ENCODE data around the gene CCDC88B.
"Not testable (repeated sequence)": the region's sequence is repeated elsewhere in the genome, so short reads cannot be mapped to it uniquely, and the experiment has no call there.

Gene CCDC88B

DNA sequence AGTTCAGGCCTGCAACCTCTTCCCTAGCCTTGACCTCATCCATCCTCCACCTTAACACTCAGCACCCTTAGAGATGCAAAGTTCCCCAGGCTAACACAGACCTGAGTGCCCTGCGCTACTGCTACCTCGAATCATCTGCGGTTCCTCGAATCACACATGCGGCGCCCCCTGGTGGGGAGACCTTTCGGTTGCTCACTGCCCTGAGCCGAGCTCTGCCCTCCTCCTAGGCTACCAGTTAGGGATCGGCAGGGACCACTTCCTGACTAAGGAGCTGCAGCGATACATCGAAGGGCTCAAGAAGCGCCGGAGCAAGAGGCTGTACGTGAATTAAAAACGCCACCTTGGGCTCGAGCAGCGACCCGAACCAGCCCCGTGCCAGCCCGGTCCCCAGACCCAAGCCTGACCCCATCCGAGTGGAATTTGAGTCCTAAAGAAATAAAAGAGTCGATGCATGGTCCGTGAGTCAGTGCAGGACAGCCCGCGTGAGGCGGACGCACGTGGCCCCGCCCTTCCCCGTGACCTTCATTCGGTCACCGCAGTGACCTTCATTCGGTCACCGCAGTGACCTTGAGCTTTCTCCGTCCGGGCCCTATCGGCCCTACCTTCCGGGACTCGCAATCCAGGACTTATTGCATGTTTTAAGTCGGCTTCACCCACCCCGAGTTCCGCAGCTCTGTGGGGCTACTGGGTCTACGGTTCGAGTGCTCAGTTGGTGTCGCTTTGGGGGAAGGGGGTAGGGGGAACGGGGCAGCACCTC lies 35.5 kb upstream of the CCDC88B start:
- DNase-seq (ENCODE audit: low read depth in 1 of 2, low spot score in 1 of 2), result peak; percentile 88 to 91

- peak; percentile 98 to 99 for DNase-seq (ENCODE audit: low read depth in 1 of 2, low spot score in 1 of 2)
Observed at GRCh38 chr11:64305075-64305690, 34.8 kb upstream of the CCDC88B start, which contains the start of gene ESRRA. Gene ESRRA, plus strand, starts transcription at chr11:64305524. Its CDS starts 1,656 bp downstream, at chr11:64307180.

DNA sequence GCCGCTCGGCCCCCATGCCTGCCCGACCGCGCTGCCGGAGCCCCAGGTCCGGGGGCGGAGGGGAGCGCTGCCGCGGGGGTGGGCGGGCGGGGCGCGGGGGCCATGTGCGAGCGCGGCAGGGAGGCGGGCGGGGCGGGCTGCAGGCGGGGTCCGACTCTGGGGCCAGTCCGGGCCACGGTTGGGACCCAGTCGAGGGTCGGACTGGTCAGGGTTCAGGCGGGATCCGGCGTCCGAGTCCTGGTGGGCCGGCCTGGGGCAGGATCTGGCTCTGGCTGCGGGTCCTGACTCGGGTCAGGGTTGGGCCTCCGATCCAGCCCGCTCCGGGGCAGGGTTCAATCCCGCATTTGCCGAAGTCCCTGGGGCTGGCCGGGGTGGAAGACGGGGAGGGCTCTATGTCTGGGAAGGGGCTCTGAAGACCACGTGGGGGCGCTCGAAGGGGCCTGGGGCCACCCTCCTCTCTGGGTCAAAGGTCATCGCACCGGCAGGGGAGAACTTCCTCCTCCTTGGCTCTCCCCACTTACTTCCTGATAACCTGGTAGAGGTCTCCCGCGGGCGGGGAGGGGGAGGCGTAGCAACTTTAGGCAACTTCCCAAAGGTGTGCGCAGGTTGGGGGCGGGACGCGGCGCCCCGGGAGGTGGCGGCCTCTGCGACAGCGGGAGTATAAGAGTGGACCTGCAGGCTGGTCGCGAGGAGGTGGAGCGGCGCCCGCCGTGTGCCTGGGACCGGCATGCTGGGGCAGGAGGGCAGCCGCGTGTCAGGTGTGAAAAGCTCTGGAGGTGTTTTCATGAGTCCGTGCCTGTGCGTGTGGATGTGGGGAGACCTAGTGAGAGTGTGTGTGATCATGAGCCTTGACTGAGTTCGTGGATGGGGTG lies 34.1 kb upstream of the CCDC88B start:
- DNase-seq (ENCODE audit: low read depth in 1 of 2, low spot score in 1 of 2), result peak; percentile 56 to 61

- no peak for DNase-seq (ENCODE audit: low read depth in 1 of 2, low spot score in 1 of 2)
Observed at GRCh38 chr11:64306563-64306875, 33.5 kb upstream of the CCDC88B start.

DNA sequence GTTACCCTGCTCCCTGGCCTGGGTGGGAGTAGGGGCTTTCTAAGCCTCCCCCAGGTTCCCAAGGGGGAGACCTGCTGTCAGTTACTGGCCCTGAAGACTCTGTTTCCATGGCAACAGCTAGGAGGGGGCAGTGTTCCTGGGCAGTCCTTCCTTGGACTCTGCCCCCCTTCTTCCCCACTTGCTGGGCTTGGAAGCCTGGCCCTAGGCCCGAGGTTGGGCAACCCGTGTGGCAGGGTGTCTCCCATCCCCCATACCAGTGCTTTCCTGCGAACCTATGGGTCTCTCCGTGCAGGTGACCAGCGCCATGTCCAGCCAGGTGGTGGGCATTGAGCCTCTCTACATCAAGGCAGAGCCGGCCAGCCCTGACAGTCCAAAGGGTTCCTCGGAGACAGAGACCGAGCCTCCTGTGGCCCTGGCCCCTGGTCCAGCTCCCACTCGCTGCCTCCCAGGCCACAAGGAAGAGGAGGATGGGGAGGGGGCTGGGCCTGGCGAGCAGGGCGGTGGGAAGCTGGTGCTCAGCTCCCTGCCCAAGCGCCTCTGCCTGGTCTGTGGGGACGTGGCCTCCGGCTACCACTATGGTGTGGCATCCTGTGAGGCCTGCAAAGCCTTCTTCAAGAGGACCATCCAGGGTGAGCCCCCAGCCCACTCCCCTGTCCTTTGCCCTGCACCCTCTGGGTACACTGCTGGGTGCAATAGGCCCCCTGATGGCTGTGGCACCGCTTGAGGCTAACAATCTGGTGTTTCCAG lies 33.0 kb upstream of the CCDC88B start:
- DNase-seq (ENCODE audit: low read depth in 1 of 2, low spot score in 1 of 2), result no peak

- DNase-seq (ENCODE audit: low read depth in 1 of 2, low spot score in 1 of 2), result not testable (repeated sequence)
Observed at GRCh38 chr11:64307795-64308194, 32.2 kb upstream of the CCDC88B start.

DNA sequence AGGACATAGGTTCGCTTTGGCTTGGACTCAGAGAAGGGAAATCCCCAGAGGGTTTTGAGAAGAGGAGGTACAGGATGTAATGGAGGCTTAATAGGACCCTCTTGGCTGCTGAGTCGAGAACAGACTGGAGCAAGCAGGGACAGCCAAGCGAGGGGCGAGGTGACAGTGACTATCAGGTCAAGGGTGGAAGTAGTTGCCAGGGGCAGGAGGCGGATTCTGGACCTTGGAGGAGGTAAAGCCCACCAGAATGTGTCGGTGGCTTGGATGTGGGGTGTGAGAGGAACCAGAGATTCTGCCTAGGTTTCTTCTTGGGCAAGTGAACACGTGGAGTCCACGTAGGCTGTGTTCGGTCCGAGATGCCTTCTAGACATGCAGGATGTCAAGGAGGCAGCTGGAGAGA lies 27.1 kb upstream of the CCDC88B start:
- DNase-seq (ENCODE audit: low read depth in 1 of 2, low spot score in 1 of 2), result no peak

DNA sequence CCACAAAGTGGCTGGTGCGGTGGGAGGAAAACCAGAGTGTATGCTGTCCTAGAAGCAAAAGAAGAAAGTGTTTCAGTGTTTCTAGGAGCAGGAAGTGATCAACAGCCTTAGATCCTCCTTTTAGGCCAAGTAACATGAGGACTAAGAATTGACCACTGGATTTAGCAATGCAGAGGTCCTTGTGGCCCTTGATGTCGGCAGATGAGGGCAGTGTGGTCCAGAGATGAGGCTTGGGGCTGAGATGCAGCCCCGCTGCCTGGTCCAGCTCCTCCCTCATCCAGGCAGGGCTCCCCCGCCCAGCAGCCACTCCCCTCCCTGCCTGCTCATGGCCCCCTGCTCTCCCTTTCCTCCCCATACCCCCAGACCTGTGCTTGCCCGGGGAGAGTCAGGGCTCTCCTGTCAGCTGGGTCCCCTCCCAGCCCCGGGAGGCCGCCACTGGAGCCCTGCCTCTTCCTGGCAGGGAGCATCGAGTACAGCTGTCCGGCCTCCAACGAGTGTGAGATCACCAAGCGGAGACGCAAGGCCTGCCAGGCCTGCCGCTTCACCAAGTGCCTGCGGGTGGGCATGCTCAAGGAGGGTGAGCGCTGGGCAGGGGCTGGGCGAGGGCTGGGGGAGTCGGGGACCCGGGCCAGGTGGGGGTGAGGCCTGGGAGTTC lies 26.4 kb upstream of the CCDC88B start:
- no peak for DNase-seq (ENCODE audit: low read depth in 1 of 2, low spot score in 1 of 2)

DNA sequence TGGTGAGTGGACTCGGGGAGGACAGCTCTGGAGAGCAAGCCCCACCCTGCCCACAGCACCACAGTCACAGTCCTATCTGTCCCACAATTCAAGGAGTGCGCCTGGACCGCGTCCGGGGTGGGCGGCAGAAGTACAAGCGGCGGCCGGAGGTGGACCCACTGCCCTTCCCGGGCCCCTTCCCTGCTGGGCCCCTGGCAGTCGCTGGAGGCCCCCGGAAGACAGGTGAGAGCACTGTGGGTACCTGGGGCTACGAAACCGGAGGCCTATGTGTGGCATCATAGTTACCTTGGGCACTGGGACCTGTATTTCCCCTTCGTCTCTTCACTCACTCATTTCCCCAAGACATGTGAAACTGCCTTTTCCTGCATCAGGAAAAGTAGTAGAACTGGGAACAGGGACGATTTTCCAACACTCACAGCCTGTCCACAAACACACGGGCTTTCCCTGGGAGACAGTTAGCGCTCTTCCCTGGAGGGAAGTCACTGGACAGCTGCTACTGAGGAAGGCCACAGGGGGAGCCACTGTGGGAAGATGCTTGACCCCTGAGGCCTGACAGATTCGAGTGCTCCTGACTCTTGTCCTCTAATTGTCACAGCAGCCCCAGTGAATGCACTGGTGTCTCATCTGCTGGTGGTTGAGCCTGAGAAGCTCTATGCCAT lies 25.7 kb upstream of the CCDC88B start:
- DNase-seq (ENCODE audit: low read depth in 1 of 2, low spot score in 1 of 2), result no peak

DNA sequence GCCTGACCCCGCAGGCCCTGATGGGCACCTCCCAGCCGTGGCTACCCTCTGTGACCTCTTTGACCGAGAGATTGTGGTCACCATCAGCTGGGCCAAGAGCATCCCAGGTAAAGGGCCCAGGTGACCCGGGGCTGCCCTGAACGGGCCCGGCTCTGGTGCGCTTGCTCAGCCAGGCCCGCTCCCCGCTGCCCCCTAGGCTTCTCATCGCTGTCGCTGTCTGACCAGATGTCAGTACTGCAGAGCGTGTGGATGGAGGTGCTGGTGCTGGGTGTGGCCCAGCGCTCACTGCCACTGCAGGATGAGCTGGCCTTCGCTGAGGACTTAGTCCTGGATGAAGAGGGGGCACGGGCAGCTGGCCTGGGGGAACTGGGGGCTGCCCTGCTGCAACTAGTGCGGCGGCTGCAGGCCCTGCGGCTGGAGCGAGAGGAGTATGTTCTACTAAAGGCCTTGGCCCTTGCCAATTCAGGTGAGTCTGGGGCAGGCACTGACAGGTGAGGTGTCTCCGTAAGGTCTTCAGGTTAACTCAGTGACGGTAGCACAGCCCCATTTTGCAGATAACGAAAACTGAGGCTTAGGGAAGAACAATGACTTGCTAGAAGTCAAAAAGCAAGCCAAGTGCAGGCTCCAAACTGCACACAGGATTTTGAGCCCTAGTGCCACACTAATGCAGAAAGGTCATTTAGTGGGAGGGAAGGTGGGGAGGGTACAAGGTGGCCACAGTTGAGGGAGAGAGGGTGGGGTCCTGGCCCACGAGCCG lies 25.0 kb upstream of the CCDC88B start:
- no peak for DNase-seq (ENCODE audit: low read depth in 1 of 2, low spot score in 1 of 2)

DNA sequence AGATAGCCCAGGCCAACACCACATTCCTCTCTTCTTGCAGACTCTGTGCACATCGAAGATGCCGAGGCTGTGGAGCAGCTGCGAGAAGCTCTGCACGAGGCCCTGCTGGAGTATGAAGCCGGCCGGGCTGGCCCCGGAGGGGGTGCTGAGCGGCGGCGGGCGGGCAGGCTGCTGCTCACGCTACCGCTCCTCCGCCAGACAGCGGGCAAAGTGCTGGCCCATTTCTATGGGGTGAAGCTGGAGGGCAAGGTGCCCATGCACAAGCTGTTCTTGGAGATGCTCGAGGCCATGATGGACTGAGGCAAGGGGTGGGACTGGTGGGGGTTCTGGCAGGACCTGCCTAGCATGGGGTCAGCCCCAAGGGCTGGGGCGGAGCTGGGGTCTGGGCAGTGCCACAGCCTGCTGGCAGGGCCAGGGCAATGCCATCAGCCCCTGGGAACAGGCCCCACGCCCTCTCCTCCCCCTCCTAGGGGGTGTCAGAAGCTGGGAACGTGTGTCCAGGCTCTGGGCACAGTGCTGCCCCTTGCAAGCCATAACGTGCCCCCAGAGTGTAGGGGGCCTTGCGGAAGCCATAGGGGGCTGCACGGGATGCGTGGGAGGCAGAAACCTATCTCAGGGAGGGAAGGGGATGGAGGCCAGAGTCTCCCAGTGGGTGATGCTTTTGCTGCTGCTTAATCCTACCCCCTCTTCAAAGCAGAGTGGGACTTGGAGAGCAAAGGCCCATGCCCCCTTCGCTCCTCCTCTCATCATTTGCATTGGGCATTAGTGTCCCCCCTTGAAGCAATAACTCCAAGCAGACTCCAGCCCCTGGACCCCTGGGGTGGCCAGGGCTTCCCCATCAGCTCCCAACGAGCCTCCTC lies 24.1 kb upstream of the CCDC88B start:
- DNase-seq (ENCODE audit: low read depth in 1 of 2, low spot score in 1 of 2), result not testable (repeated sequence)

- DNase-seq (ENCODE audit: low read depth in 1 of 2, low spot score in 1 of 2), result no peak
Observed at GRCh38 chr11:64316672-64317324, 23.2 kb upstream of the CCDC88B start.

DNA sequence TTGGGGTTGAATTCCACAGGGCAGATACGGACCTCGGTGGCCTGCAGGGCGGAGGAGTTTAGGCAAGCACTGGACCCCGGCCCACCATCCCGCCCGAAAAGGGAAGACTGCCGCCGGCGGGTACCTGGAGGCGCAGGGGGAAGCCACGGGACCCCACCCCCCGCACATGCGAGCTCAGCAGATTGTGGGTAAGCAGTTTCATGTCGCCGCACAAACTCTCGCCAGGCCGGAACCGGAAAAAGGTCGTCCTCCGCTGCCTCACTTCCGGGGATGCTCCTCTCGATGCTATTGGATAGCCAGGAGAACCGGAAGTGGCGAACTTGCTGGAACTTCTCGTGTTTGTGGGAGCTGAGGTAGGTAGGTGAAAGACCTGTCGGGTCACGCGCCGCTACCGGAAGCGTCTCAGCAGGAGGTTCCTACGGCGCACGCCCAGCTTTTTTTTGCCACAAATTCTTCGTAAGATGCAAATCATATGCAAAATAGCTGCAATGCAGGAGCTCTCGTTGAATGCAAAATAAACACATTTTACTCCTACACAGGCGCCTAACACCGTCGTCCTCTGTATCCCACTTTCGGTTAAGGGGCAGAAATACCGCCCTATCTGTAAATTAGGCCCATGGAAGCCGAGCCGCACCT lies 22.6 kb upstream of the CCDC88B start, which contains the start of gene TRMT112:
TRMT112 (minus strand) TSS at position 235 of the 636 bp plus-strand sequence; CDS start at position 202, 33 bp downstream.
- DNase-seq (ENCODE audit: low read depth in 1 of 2, low spot score in 1 of 2), result peak; percentile 86 to 99

GRCh38 chr11:64317961-64318765 lies 21.8 kb upstream of the CCDC88B start, which contains the start of gene PRDX5:
Gene PRDX5, plus strand, starts transcription at chr11:64318121. Its CDS starts 95 bp downstream, at chr11:64318216.
- peak; percentile 91 for DNase-seq (ENCODE audit: low read depth in 1 of 2, low spot score in 1 of 2)

GRCh38 chr11:64318766-64319761 lies 20.9 kb upstream of the CCDC88B start:
- DNase-seq (ENCODE audit: low read depth in 1 of 2, low spot score in 1 of 2), result no peak
